NCI-H2029 (cell line): ENCODE results near the gene LNPEP.

Source experiments
- DNase-seq: peaks from one replicate; lab custom pipeline; 2025; lab: John Stamatoyannopoulos, UW

Gene LNPEP

GRCh38 chr5:97000391-97000790, 64.5 kb downstream of the LNPEP start:
- DNase-seq: no peak

GRCh38 chr5:97002983-97003382, 67.1 kb downstream of the LNPEP start:
- DNase-seq: no peak

- DNase-seq: no peak
Measured at GRCh38 chr5:97004423-97005060, 68.7 kb downstream of the LNPEP start.

GRCh38 chr5:97006454-97007060, 70.7 kb downstream of the LNPEP start:
- DNase-seq: no peak

- peak; percentile 3 for DNase-seq
Measured at GRCh38 chr5:97009212-97009898, 73.5 kb downstream of the LNPEP start.

GRCh38 chr5:97009921-97010320, 74.0 kb downstream of the LNPEP start:
- no peak for DNase-seq

GRCh38 chr5:97010606-97011005, 74.7 kb downstream of the LNPEP start:
- no peak for DNase-seq

GRCh38 chr5:97011567-97011966, 75.7 kb downstream of the LNPEP start:
- DNase-seq: no peak

GRCh38 chr5:97019435-97020117, 83.7 kb downstream of the LNPEP start:
- no peak for DNase-seq

- no peak for DNase-seq
Measured at GRCh38 chr5:97021416-97021815, 85.5 kb downstream of the LNPEP start.

- no peak for DNase-seq
Measured at GRCh38 chr5:97022898-97023297, 87.0 kb downstream of the LNPEP start.

GRCh38 chr5:97026721-97027120, 90.8 kb downstream of the LNPEP start:
- no peak for DNase-seq

GRCh38 chr5:97037819-97038218, 101.9 kb downstream of the LNPEP start:
- no peak for DNase-seq

- DNase-seq: no peak
Measured at GRCh38 chr5:97041239-97041638, 105.4 kb downstream of the LNPEP start.

- DNase-seq: no peak
Measured at GRCh38 chr5:97042996-97043395, 107.1 kb downstream of the LNPEP start.

GRCh38 chr5:97043511-97043910, 107.6 kb downstream of the LNPEP start:
- DNase-seq: no peak

- DNase-seq: no peak
Measured at GRCh38 chr5:97044052-97044451, 108.2 kb downstream of the LNPEP start.

GRCh38 chr5:97046270-97046982, 110.5 kb downstream of the LNPEP start:
- DNase-seq: no peak

GRCh38 chr5:97047076-97047475, 111.2 kb downstream of the LNPEP start:
- DNase-seq: no peak

GRCh38 chr5:97049175-97049574, 113.3 kb downstream of the LNPEP start:
- no peak for DNase-seq

- no peak for DNase-seq
Measured at GRCh38 chr5:97056263-97056662, 120.4 kb downstream of the LNPEP start.

- peak; percentile 78 for DNase-seq
Measured at GRCh38 chr5:97062046-97062445, 126.2 kb downstream of the LNPEP start.
